Skeletal muscle satellite cell (primary cell): ENCODE results near the gene SLC26A1.
"Not testable (repeated sequence)": the region's sequence is repeated elsewhere in the genome, so short reads cannot be mapped to it uniquely, and the experiment has no call there.

Experiments
- H3K27me3 ChIP-seq: 2 replicates; pipeline ENCODE4 v1.7.0; 2013; ENCODE audit warnings: low read length; ENCODE audit not compliant: control insufficient read depth, insufficient read depth
- H3K36me3 ChIP-seq: 2 replicates; pipeline ENCODE4 v1.7.0; 2013; ENCODE audit warnings: mild to moderate bottlenecking, control low read depth, low read length; ENCODE audit not compliant: insufficient read depth
- H3K4me1 ChIP-seq: 2 replicates; pipeline ENCODE4 v1.7.0; 2013; ENCODE audit warnings: low read length; ENCODE audit not compliant: control insufficient read depth, insufficient read depth
- H3K4me2 ChIP-seq: 2 replicates; pipeline ENCODE4 v1.7.0; 2013; ENCODE audit warnings: mild to moderate bottlenecking, low read length
- H3K4me3 ChIP-seq: 2 replicates; pipeline ENCODE4 v1.7.0; 2013; ENCODE audit warnings: low read length
- H3K9ac ChIP-seq: 2 replicates; pipeline ENCODE4 v1.7.0; 2013; ENCODE audit warnings: mild to moderate bottlenecking, low read depth, low read length, moderate library complexity
- H3K9me3 ChIP-seq: replicated peaks from 2 replicates; pipeline ENCODE4 v1.7.0; 2013; ENCODE audit warnings: mild to moderate bottlenecking, control low read depth, low read length

The SLC26A1 gene

DNA sequence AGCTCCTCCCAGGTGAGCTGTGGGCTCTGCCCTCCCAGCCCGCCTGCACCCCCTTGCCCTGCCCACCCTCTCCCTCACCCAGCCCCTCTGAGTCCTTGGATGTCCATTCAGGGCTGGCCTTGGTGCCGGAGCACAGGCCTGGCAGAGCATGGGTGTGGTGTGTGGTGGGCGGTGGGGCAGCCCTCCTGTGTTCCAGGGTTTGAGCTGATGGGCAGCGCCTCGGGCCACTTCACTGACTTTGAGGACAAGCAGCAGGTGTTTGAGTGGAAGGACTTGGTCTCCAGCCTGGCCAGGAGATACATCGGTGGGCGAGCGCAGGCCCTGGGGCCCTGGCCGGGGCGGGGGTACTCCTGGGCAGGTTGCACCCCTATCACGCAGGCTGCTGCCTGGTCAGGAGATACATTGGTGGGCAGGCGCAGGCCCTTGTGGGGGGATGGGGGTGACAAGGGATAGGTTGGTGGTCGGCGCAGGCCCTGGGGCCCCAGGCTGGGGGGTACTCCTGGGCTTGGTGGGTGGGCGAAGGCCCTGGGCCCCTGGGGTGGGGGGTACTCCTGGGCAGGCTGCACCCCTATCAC, 7.6 kb upstream of the SLC26A1 start:
- H3K27me3 ChIP-seq = peaks cover 75% of the 10 kb centered on the region

GRCh38 chr4:999882-1000425, 6.8 kb upstream of the SLC26A1 start:
- no peaks in the 10 kb centered on the region for H3K36me3 ChIP-seq
- no peaks in the 10 kb centered on the region for H3K4me1 ChIP-seq
- H3K9ac ChIP-seq = no peak overlapping the region
- H3K4me2 ChIP-seq = no peak overlapping the region
- H3K27me3 ChIP-seq = peaks cover 70% of the 10 kb centered on the region
- H3K9me3 ChIP-seq = no peaks in the 10 kb centered on the region
- H3K4me3 ChIP-seq = no peak overlapping the region

More for the DNA sequence above, 7.6 kb upstream of the SLC26A1 start:
- no peak overlapping the region for H3K4me3 ChIP-seq
- H3K4me1 ChIP-seq = no peaks in the 10 kb centered on the region
- no peaks in the 10 kb centered on the region for H3K36me3 ChIP-seq
- no peaks in the 10 kb centered on the region for H3K9me3 ChIP-seq
- H3K9ac ChIP-seq = no peak overlapping the region
- H3K4me2 ChIP-seq = no peak overlapping the region

DNA sequence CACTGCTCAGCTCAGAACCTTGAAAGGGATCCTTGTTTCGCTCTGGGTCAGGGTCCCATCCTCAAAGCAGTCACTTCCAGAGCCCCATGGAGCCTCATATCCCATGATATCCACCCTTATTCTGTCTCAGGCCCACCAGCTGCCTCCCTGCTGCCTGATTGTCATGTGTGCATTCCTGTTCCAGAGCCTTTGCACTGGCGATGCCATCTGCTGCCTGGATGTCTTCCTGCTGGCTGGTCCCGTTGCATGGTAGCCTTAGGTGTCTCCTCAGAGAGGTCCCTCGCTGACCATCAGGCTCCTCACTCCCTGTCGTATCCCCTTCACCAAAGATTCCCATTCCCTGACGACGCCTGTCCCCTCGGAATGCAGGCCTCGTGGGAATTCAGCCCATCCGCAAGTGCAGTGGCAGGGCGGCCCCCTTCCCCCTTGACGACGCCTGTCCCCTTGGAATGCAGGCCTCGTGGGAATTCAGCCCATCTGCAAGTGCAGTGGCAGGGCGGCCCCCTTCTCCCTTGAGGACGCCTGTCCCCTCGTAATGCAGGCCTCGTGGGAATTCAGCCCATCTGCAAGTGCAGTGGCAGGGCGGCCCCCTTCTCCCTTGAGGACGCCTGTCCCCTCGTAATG, 6.1 kb upstream of the SLC26A1 start:
- H3K27me3 ChIP-seq = peaks cover 66% of the 10 kb centered on the region
- H3K36me3 ChIP-seq, H3K4me3 ChIP-seq, H3K9ac ChIP-seq, H3K4me1 ChIP-seq, H3K4me2 ChIP-seq, H3K9me3 ChIP-seq: not testable (repeated sequence)

- H3K9me3 ChIP-seq = no peaks in the 10 kb centered on the region
- H3K9ac ChIP-seq = no peak overlapping the region
- no peaks in the 10 kb centered on the region for H3K36me3 ChIP-seq
- no peak overlapping the region for H3K4me2 ChIP-seq
- no peak overlapping the region for H3K4me3 ChIP-seq
- H3K4me1 ChIP-seq = no peaks in the 10 kb centered on the region
- H3K27me3 ChIP-seq = peaks cover 55% of the 10 kb centered on the region
Observed at GRCh38 chr4:998096-998691, 5.0 kb upstream of the SLC26A1 start.

DNA sequence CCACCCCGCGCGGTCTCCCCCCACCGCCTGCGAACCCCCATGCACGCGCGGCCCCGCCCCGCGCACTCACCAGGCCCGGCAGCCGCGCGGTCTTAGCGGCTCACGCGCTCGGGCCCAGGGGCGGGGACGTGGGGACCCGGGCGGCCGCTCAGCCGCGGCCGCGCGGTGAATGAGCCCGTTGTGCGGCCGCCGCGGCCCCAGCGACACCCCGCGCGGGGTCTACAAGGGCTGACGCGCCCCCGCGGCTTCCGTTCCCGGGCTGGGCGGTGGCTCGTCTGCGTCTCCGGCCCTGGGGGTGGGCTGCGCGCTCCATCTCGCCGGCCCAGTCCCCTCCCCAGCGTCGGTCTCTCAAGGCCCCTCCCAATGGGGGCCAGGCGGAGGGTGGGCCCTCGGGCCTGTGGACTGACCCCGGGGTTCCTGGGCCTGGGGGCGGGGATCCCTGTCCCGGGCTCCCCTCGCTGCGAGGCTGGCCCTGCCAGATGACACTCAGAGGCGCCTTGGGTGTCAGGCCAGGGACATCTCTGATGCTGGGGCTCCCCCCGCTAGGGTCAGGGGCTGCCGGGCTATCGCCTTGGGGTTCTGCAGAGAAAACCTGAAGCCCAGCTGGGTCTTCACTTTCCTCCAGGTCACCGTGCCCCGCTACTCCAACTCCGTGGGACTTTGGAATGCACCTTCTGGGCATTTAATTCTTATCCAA, 4.3 kb upstream of the SLC26A1 start:
- H3K9me3 ChIP-seq = no peaks in the 10 kb centered on the region
- peak overlapping the region; percentile 61 for H3K4me2 ChIP-seq
- peak overlapping the region; percentile 39 for H3K4me3 ChIP-seq
- no peaks in the 10 kb centered on the region for H3K4me1 ChIP-seq
- H3K27me3 ChIP-seq = peaks cover 51% of the 10 kb centered on the region
- no peaks in the 10 kb centered on the region for H3K36me3 ChIP-seq
- H3K9ac ChIP-seq = peak overlapping the region; percentile 35

GRCh38 chr4:996997-997374, 3.8 kb upstream of the SLC26A1 start:
- no peak overlapping the region for H3K9ac ChIP-seq
- H3K27me3 ChIP-seq = peaks cover 47% of the 10 kb centered on the region
- no peak overlapping the region for H3K4me3 ChIP-seq
- H3K36me3 ChIP-seq = no peaks in the 10 kb centered on the region
- H3K4me2 ChIP-seq = no peak overlapping the region
- H3K4me1 ChIP-seq = no peaks in the 10 kb centered on the region
- H3K9me3 ChIP-seq = no peaks in the 10 kb centered on the region

DNA sequence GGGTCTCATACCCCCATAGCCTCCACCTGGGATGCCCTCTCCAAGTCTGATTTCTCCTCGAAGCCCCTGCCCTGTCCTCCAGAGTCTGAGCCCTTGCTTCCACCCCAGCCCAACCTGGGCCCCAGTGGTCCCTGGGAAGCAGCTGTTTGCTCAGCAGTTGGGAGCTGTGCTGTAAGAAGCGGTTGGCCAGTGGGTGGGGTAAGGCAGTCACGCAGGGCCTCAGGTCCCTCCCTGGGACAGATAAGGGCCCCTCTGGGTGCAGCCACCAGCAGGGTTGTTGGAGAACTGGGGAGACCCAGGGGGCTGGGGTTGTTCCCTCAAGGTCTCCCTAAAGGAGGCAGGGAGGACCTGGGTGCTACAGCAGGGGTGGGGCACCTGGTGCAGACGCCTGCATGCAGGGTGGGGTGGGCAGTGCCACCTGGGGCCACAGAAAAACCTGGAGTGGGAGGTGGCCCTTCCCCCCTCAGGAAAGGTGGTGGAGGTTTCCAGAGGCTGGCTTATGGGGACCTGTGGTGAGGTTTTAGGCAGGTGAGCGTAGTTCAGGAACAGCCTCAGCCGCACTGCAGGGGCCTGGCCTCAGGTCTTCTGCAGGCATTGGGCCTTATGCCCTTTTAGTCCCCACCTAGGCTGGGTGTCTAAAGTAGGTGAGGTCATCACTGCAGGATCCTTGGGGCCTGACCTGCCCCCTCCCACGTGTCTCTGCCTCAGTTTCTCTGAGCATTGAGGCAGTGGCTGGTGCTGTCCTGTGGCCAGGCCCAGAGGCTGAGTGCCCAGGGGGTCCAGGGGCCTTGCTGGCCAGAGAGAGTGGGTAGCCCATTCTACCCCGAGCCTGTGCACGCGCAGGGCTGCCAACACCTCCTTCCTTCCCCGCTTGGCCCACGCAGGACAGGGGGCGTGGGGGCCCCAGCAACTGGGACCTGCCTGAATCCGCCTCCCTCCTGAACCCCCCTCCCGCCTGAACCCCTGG, 3.1 kb upstream of the SLC26A1 start:
- Histone ChIP-seq H3K9me3 (no peaks in the 10 kb centered on the region), H3K4me1 (no peaks in the 10 kb centered on the region), H3K4me3 (no peak overlapping the region), H3K27me3 (peaks cover 40% of the 10 kb centered on the region), H3K4me2 (no peak overlapping the region), H3K9ac (no peak overlapping the region), H3K36me3 (no peaks in the 10 kb centered on the region)

- Histone ChIP-seq H3K4me3 (no peak overlapping the region), H3K4me1 (no peaks in the 10 kb centered on the region), H3K9me3 (no peaks in the 10 kb centered on the region), H3K27me3 (peaks cover 33% of the 10 kb centered on the region), H3K4me2 (no peak overlapping the region), H3K36me3 (no peaks in the 10 kb centered on the region), H3K9ac (no peak overlapping the region)
Observed at GRCh38 chr4:995311-996026, 2.3 kb upstream of the SLC26A1 start.

DNA sequence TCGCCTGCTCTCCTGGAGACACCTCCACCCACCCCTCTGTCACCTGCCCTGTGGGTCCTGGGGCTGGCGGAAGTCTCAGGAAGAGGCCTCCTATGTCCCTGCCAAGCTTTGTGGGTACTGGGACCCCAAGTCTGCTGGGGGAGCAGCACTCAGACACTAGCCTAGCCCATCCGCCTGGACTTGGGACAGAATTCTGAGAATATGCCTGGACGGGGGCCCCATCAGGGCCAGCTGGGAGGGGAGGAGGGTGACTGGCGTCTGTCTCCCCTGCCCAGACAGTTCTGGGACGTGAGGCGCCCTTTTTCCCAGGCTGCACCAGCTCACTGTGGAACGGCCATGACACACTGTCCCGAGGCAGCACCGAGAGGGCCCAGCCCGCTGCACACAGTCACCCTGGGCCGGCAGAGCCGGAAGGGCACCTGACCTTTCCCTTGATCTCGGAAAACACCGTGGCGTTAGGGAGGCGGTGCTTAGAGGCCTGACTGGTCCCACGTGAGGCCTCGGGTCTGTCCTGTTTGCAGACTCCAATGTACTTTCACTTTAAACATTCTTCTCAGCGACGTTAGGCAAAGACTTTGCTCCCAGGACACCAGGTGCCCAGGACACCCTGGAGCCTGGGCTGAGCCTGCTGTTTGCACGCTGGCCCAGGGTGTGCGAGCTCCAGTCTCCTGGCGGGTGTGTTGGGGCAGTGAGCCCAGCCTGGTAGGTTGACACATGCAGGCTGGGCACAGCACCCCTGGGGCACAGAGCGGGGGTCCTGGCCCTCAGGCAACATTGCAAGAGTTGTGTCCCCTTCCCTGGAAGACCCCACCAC, 700 bp downstream of the SLC26A1 start:
- Histone ChIP-seq H3K9ac (no peak overlapping the region), H3K36me3 (peaks cover 4% of the 10 kb centered on the region), H3K4me1 (peaks cover 9% of the 10 kb centered on the region), H3K9me3 (no peaks in the 10 kb centered on the region), H3K4me2 (no peak overlapping the region), H3K27me3 (peaks cover 16% of the 10 kb centered on the region), H3K4me3 (no peak overlapping the region)
